HepG2 (cell line): Measurements from ENCODE around the gene PIAS3. TPM values are rescaled to one million over a fixed set of nuclear protein-coding genes. Genes with fewer than 3 reads are reported as not detected.

Experiments
- E2F1 ChIP-seq: sonication (generic); formaldehyde crosslinking; IDR thresholded peaks from 2 replicates; pipeline ENCODE4 v1.5.0; 2020; ENCODE audit warnings: missing genetic modification reagents
- HOMEZ ChIP-seq: IDR thresholded peaks from 2 replicates; pipeline ENCODE4 v1.6.1; 2016; ENCODE audit warnings: low read depth
- RBM39 ChIP-seq: fragments of 200-400 bp; formaldehyde crosslinking; IDR thresholded peaks from one replicate; pipeline ENCODE4 v1.6.1; 2018; ENCODE audit warnings: antibody characterized with exemption, mild to moderate bottlenecking, low read depth, low read length; ENCODE audit not compliant: poor library complexity, severe bottlenecking
- RXRB ChIP-seq: IDR thresholded peaks from 2 replicates; pipeline ENCODE4 v1.6.1; 2016; ENCODE audit warnings: borderline replicate concordance, missing genetic modification reagents, missing compliant biosample characterization
- TFDP2 ChIP-seq: sonication (generic); formaldehyde crosslinking; IDR thresholded peaks from 2 replicates; pipeline ENCODE4 v1.4.0; 2020; ENCODE audit warnings: missing genetic modification reagents
- THAP9 ChIP-seq: sonication (generic); formaldehyde crosslinking; IDR thresholded peaks from 2 replicates; pipeline ENCODE4; 2020; ENCODE audit warnings: missing genetic modification reagents, mild to moderate bottlenecking, borderline replicate concordance
- THRA ChIP-seq: sonication (generic); formaldehyde crosslinking; IDR thresholded peaks from 2 replicates; pipeline ENCODE4 v1.4.0; 2020; ENCODE audit warnings: missing genetic modification reagents, borderline replicate concordance
- ZBTB2 ChIP-seq: sonication (generic); formaldehyde crosslinking; IDR thresholded peaks from 2 replicates; pipeline ENCODE4 v1.8.0; 2022; ENCODE audit warnings: low read depth, missing genetic modification reagents
- ZNF281 ChIP-seq: sonication (generic); formaldehyde crosslinking; IDR thresholded peaks from 2 replicates; pipeline ENCODE4 v1.4.0; 2020; ENCODE audit warnings: missing genetic modification reagents, borderline replicate concordance
- ZNF605 ChIP-seq: sonication (generic); formaldehyde crosslinking; IDR thresholded peaks from 2 replicates; pipeline ENCODE4 v1.8.0; 2022; ENCODE audit warnings: mild to moderate bottlenecking, missing genetic modification reagents
- ZZZ3 ChIP-seq: sonication (generic); formaldehyde crosslinking; IDR thresholded peaks from 2 replicates; pipeline ENCODE4 v1.4.0; 2020; ENCODE audit warnings: missing genetic modification reagents, mild to moderate bottlenecking, borderline replicate concordance
- polyA plus RNA-seq, 8 experiments: library from polyadenylated mRNA; depleted of rRNA in 3 of 8; stranded (reverse) in 7 of 8; unstranded in 1 of 8; fragments of >200 nt; fragmentation: Illumina TruSeq in 4 of 8; extraction: Trizol in 4 of 8; gene quantifications; 2 replicates each; pipeline versions ENCODE4 v1.2.1 to v1.2.3, GENCODE V29; 2011 to 2016; ENCODE audit warnings: low read depth in 4 of 8, missing spikeins in 1 of 8, mixed read lengths in 1 of 8; ENCODE audit not compliant: insufficient read depth in 1 of 8
- total RNA-seq, 5 experiments: library from RNA; depleted of rRNA; stranded (reverse); fragments of >200 nt; fragmentation: Illumina TruSeq; extraction: Trizol; gene quantifications; 2 replicates each; pipeline ENCODE4 v1.2.3, GENCODE V29; 2016; ENCODE audit warnings: low read depth in 1 of 5

PIAS3 gene
- total and polyA plus RNA-seq, 2 of the 13 experiments (the other 11 are each of a cell fraction or from before 2014, with no cell fraction given), result 3.7 to 8.0 TPM

- TF ChIP-seq E2F1 (CRISPR knock-in tag) (peak; percentile 80), ZZZ3 (no peak), RXRB (0 out of 2 replicates have a peak, but pooled peaks have one; percentile 46), RBM39 (peak; percentile 82), ZNF281 (CRISPR knock-in tag) (peak; percentile 4; the same call in 1 of the 2 replicates), ZNF605 (CRISPR knock-in tag) (peak; percentile 58; the same call in 1 of the 2 replicates), ZBTB2 (CRISPR knock-in tag) (peak; percentile 78), TFDP2 (CRISPR knock-in tag) (peak; percentile 82; the same call in 1 of the 2 replicates), THRA (CRISPR knock-in tag) (no peak), HOMEZ (CRISPR knock-in tag) (peak; percentile 9; the same call in 1 of the 2 replicates), THAP9 (CRISPR knock-in tag) (peak; percentile 82; the same call in 1 of the 2 replicates)
Observed at GRCh38 chr1:145823565-145824498, 35.0 kb downstream of the PIAS3 start, which contains the start of the genes POLR3C and RNF115 (continued).
